HCEC 1CT (cell line): ENCODE measurements around the gene RUNX1.

Source experiments
- DNase-seq: peaks from one replicate; pipeline ENCODE4 v3.0.0-alpha.2; 2017

RUNX1 gene

GRCh38 chr21:34939673-34940331, 109.3 kb downstream of the RUNX1 start:
- no peak for DNase-seq

DNA sequence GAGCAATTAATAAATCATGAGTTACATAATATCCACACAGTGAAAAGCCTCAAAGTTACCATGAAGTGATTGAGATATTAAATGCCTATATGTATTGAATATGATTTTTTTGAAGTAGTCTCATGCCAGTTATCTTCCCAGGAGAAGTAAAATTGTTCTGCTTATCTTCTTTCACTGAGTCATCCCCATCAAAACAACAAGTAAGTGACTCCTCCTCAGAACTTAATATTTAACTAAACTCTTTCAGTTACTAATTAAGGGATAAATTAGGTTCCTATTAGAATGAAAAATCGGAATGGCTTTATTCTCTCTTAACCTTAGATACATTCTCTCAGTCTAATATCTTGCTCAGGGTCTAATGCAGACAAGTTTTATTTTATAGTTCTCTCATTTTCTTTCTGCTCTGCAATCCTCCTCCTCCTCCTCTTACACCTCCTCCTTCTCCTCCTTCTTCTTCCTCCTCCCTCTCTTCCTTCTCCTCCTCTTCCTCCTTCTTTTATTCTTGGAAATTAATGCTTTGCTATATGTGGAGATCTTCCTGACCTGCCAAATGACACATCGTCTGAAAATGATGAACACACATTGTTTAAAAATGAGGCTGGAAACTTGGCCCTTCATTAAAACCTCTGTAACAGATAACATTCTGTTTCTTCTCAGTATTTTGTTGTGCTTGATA, 110.9 kb downstream of the RUNX1 start:
- no peak for DNase-seq

DNA sequence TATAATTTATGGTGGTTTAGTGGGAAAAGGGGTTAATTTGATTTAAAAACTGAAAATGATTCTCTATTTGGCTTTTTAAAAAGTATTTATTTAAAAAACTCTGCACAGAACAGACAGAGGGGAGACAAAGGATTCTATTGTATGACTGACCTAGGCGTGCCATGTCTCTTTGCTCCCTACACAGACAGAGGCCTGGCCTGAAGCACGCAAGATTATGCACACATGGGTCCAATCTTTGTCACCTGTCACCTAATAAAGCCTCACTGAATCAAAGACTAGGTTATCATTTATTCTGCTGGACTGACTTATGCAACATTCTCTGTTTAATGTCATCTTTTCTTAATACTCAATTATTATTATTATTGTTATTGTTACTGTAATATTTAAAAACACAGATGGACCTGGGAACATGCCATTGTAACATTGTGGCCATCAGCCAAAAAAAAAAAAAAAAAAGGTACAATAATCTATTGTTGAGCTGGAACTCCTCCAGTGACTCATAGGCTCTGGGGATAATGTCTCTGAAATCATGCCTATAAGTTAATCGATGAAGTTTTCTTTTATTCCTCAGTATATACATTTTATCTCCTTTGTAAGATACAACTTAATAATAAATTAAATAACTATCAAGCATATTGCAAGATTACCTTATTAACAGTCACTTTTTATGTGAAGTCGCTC, 112.1 kb downstream of the RUNX1 start:
- no peak for DNase-seq

- no peak for DNase-seq
Measured at GRCh38 chr21:34936371-34936789, 112.7 kb downstream of the RUNX1 start.

DNA sequence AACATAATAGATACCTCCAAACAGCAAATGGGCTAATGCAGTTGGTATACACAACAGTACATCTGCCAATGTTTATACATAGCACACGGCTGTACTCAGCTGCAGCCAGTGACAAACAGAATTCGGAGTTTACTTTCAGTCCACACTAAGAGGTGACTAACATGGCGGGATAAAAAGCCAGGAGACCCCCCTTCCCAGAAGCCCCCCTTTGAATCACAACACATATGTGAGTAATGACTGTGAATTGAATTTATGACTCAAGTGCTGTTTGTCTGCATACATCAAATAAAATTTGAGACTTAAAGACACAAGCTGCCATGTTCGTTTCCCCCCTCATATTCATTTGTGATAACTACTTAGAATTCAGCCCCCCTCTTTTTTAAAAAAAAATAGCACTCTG, 113.2 kb downstream of the RUNX1 start:
- DNase-seq, result peak; percentile 28

GRCh38 chr21:34935452-34935851, 113.7 kb downstream of the RUNX1 start:
- peak; percentile 16 for DNase-seq

- DNase-seq, result no peak
Measured at GRCh38 chr21:34934350-34934749, 114.8 kb downstream of the RUNX1 start.

DNA sequence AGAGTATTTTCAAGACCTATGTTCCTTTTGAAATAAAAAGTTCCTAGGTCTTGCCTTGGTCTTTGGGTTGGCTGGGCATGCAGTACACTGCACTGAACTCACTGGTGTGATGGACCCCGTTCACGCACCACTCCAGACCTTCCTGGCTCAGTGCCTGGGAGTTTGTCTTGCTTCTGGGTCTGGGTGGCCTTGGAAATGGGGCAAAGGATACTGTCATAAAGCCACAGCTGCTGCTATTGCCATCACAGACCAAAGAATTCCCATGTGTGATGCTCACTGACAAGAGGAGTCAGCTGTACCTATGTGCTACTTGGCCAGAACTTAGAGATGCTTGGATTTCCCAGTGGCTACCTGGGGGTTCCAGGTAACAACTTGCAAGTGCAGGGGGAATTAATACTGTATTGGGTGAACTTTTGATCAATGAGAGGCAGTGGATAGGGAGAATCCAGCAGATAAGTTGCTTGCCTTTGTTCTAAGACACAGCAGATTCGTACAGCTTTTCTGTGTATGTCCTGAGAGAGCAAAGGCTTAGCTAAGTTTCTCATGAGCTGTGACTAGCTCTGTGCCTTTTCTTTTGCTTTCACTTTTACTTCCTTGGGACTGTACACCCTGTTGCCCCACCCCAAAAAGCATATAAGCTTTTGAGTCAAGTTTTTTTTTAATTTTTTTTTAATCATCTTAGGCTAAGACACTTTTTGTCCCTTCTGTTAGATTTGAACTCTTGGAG, 115.3 kb downstream of the RUNX1 start:
- DNase-seq, result no peak

GRCh38 chr21:34932233-34932632, 116.9 kb downstream of the RUNX1 start:
- no peak for DNase-seq

DNA sequence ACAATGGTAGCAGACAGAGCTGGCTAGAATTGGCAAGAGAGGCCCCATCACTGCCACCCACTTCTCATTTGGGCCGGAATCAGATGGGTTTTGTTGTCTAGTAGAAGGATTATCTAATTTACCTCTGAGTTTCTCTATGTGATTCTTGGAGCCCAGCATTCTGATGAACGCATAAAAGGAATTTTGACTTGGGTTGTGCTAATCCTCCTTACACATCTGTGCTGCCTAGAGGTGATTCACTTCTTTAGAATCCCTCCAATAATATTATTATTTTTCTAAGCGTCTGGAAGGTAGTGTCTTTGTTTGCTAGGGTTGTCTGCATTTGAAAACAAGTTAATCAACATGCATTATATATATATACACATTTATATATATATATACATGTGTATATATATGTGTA, 118.1 kb downstream of the RUNX1 start:
- DNase-seq, result peak; percentile 55

DNA sequence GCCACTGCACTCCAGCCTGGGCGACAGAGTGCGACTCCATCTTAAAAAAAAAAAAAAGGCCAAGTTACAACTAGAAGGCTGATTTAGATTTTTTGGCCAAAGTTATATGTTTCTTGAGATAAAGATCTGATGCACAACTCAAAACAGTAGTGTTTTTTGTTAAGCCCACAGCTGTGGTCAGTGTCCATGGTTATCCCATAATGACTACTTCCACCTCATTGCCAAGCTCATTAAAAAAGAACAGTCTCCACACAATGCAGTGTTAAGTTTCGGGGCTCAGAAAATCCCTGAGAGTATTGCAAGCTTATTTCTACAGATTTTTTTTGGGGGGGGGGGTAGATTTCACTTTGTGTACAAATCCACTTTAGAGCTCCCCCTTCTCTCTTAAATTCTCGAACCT, 120.5 kb downstream of the RUNX1 start:
- no peak for DNase-seq

DNA sequence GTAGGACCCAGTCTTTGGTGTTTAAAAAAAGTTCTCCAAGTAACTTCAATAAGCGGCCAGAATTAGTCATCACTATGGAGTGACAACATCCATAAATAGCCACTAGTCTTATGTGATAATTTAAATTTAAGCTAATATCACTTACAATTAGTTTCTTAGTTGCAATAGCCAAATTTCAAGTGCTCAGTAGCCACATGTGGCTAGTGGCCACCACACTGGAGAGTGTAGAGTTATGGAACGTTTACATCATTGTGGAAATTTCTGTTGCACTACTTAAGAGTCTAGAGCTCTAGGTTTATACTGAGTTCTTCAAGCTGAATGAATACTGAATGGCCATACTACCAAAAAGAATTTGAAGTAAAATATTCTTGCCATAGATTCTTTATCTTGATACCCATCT, 121.1 kb downstream of the RUNX1 start:
- DNase-seq, result no peak

GRCh38 chr21:34926803-34927467, 122.2 kb downstream of the RUNX1 start:
- DNase-seq, result peak; percentile 56

GRCh38 chr21:34925597-34925996, 123.5 kb downstream of the RUNX1 start:
- no peak for DNase-seq

GRCh38 chr21:34924771-34925419, 124.2 kb downstream of the RUNX1 start:
- DNase-seq, result no peak

DNA sequence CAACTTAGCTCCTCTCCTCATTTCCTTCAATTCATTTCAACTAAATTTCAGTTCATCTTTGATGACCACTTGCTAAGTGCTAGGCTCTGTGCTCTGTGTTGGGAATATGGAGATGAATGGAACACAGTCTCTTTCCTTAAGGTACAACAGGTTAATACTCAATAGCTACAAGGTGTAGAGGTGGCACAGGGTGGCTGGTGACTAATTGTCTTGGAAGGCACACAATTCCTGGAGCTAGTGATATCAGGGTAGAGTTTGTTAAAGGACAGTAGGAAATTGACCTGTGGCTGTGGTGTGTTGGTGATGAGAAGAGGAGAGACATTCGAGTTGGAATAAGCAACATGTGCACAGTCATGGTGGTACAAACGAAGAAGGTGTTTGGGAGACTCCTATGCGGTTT, 124.9 kb downstream of the RUNX1 start:
- DNase-seq, result no peak

DNA sequence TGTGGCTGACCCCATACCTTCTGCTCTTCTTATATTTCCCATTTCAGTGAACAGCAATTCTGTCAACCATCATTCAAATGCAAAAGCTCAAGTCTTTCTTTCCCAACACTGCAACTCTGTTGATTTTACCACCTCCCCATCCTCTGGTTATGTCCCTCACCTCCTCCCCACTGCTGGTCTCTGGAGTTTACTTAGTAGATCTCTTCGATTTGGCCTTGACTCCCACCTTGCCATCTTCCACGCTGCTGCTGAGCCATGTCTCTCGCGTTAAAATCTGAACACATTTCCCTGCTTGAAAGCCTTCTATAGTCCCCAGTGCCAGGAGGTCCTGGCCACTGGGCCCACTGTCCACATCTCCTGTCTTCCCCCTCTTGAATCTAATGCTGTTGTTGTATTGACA, 125.5 kb downstream of the RUNX1 start:
- no peak for DNase-seq

GRCh38 chr21:34923202-34923601, 125.9 kb downstream of the RUNX1 start:
- DNase-seq, result no peak

- DNase-seq, result no peak
Measured at GRCh38 chr21:34922479-34922878, 126.6 kb downstream of the RUNX1 start.

DNA sequence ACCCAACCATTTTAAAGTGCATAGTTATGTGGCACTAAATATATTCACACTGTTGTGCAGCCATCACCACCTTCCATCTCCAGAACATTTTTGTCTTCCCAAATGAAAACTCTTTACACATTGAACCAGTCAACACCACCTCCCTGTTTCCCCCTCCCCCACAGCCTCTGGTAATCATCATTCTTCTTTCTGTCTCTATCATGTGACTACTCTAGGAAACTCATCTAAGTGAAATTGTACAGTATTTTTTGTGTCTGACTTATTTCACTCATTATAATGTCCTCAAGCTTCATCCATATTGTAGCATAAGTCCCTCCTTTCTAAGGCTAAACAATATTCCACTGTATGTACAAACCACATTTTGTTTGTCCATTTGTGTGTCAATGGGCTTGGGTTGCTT, 128.0 kb downstream of the RUNX1 start:
- DNase-seq, result no peak

DNA sequence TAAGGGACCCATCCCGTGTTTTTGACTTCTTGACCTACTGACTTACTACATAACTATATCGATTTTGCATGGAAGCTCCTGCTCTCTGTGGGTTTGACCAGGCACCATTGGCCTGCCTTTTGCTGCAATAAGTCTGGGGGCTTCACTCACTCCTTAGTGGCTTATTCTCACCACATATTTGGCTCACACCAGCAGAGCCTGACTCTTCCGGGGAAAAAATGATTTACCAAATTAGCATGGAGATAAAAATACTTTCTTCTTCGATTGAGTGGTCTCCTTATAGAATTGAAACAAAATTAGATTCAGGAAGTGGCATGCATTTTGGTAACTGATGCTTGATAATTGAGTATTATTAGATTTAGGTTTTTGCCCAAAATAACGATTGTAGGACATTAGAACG, 129.7 kb downstream of the RUNX1 start:
- no peak for DNase-seq

- DNase-seq, result peak; percentile 32
Measured at GRCh38 chr21:34916446-34916845, 132.7 kb downstream of the RUNX1 start.
